Endothelial cell of umbilical vein (primary cell): ENCODE results near the gene CA5A. TPM values are rescaled to one million over a fixed set of nuclear protein-coding genes. Genes with fewer than 3 reads are reported as not detected.

ENCODE experiments used
- BruUV-seq: library from RNA; stranded (reverse); fragments of 400-500 nt; replicated peaks from 2 replicates; lab custom pipeline; 2021; lab: Mats Ljungman, UMichigan
- CTCF ChIA-PET: fragments of 300-600, 350-600 bp; sonication (Branson Sonifier 250); formaldehyde crosslinking; loops from one replicate; lab custom pipeline; 2021; ENCODE audit warnings: antibody characterized with exemption, inconsistent platforms; lab: Charles Lee
- POLR2A ChIA-PET: fragments of 300-600, 350-600 bp; sonication (Branson Sonifier 250); formaldehyde crosslinking; loops from one replicate; lab custom pipeline; 2021; ENCODE audit warnings: antibody characterized with exemption, inconsistent platforms; lab: Charles Lee
- DNase-seq: peaks from one replicate; pipeline ENCODE4 v3.0.0-alpha.2; 2011; ENCODE audit warnings: low read depth, low spot score
- FAIRE-seq: peaks from 2 replicates; lab custom pipeline; 2011; peaks lifted over from hg19 to GRCh38; lab: Jason Lieb, UNC
- H2AFZ ChIP-seq: 2 replicates; pipeline ENCODE4 v1.6.0; 2012; ENCODE audit warnings: low read depth, low read length, control low read depth, inconsistent platforms
- H3K27ac ChIP-seq: 2 replicates; pipeline ENCODE4 v1.5.1; 2011; ENCODE audit warnings: low read depth, mild to moderate bottlenecking, control low read depth, low read length, moderate library complexity; ENCODE audit not compliant: insufficient read depth
- H3K27me3 ChIP-seq, 2 experiments: 2 replicates each; pipeline versions ENCODE4 v1.6.0 to v1.6.1; 2011; ENCODE audit warnings: low read length in 2 of 2, mixed read lengths in 1 of 2; ENCODE audit not compliant: control insufficient read depth in 2 of 2, insufficient read depth in 2 of 2
- H3K36me3 ChIP-seq, 2 experiments: 2 replicates in 1 of 2; 3 replicates in 1 of 2; pipeline ENCODE4 v1.5.1; 2011; ENCODE audit warnings: low read length in 2 of 2, mild to moderate bottlenecking in 1 of 2, moderate library complexity in 1 of 2; ENCODE audit not compliant: control insufficient read depth in 2 of 2, insufficient read depth in 2 of 2; ENCODE audit errors: extremely low read depth in 1 of 2
- H3K4me1 ChIP-seq: 3 replicates; pipeline ENCODE4 v1.5.1; 2011; ENCODE audit warnings: mild to moderate bottlenecking, low read length; ENCODE audit not compliant: control insufficient read depth, insufficient read depth; ENCODE audit errors: extremely low read depth
- H3K4me2 ChIP-seq: 2 replicates; pipeline ENCODE4 v1.6.1; 2011; ENCODE audit warnings: low read length, control low read depth, mixed read lengths; ENCODE audit not compliant: insufficient read depth
- H3K4me3 ChIP-seq, 3 experiments: fragments of 200-600 bp in 1 of 3; sonication (generic), shearing (Covaris generic) in 1 of 3; replicated peaks in 1 of 3; 2 replicates each; pipeline ENCODE4 v1.5.1; 2011 to 2016; ENCODE audit warnings: control low read depth in 3 of 3, low read length in 3 of 3, mild to moderate bottlenecking in 2 of 3, inconsistent platforms in 1 of 3, low read depth in 1 of 3, moderate library complexity in 1 of 3; ENCODE audit not compliant: insufficient read depth in 1 of 3
- H3K79me2 ChIP-seq: 2 replicates; pipeline ENCODE4 v1.6.0; 2012; ENCODE audit warnings: low read length, inconsistent platforms; ENCODE audit not compliant: control insufficient read depth, insufficient read depth
- H3K9ac ChIP-seq: replicated peaks from 2 replicates; pipeline ENCODE3; 2011; ENCODE audit warnings: low read length, control low read depth; ENCODE audit not compliant: insufficient read depth; ENCODE audit errors: extremely low read depth
- H3K9me1 ChIP-seq: replicated peaks from 3 replicates; pipeline ENCODE4 v1.6.0; 2011; ENCODE audit warnings: mild to moderate bottlenecking, low read length; ENCODE audit not compliant: control insufficient read depth, insufficient read depth; ENCODE audit errors: extremely low read depth
- H3K9me3 ChIP-seq: replicated peaks from 2 replicates; pipeline ENCODE4 v1.5.1; 2012; ENCODE audit warnings: low read length, inconsistent platforms; ENCODE audit not compliant: control insufficient read depth, insufficient read depth
- H4K20me1 ChIP-seq: replicated peaks from 2 replicates; pipeline ENCODE3; 2011; ENCODE audit warnings: mild to moderate bottlenecking, low read length; ENCODE audit not compliant: control insufficient read depth, insufficient read depth; ENCODE audit errors: extremely low read depth
- CTCF ChIP-seq, 2 donors: IDR thresholded peaks; 1 replicate in 1 of 2; 2 replicates in 1 of 2; pipeline ENCODE4 v1.5.1; 2011; ENCODE audit warnings: low read length in 2 of 2, mild to moderate bottlenecking in 2 of 2, moderate library complexity in 2 of 2, control low read depth in 1 of 2, inconsistent platforms in 1 of 2, low read depth in 1 of 2; ENCODE audit not compliant: insufficient read depth in 1 of 2; ENCODE audit errors: extremely low read depth in 1 of 2
- EZH2 ChIP-seq: IDR thresholded peaks from 2 replicates; pipeline ENCODE4 v1.6.1; 2012; ENCODE audit warnings: borderline replicate concordance, low read depth, mild to moderate bottlenecking, moderate library complexity, low read length, inconsistent platforms; ENCODE audit not compliant: severe bottlenecking
- FOS ChIP-seq: IDR thresholded peaks from 2 replicates; pipeline ENCODE4 v1.6.1; 2011; ENCODE audit warnings: mild to moderate bottlenecking, low read length, moderate library complexity, borderline replicate concordance; ENCODE audit not compliant: insufficient read depth
- GATA2 ChIP-seq: IDR thresholded peaks from 2 replicates; pipeline ENCODE4 v1.7.0; 2011; ENCODE audit warnings: low read depth, mild to moderate bottlenecking, moderate library complexity, mixed read lengths, low read length; ENCODE audit not compliant: insufficient read length, insufficient read depth
- JUN ChIP-seq: IDR thresholded peaks from 2 replicates; pipeline ENCODE4 v1.6.1; 2011; ENCODE audit warnings: borderline replicate concordance, low read depth; ENCODE audit not compliant: insufficient read length, insufficient read depth
- MAX ChIP-seq: IDR thresholded peaks from 2 replicates; pipeline ENCODE4 v1.6.1; 2011; ENCODE audit not compliant: insufficient read depth, insufficient read length
- MYC ChIP-seq: IDR thresholded peaks from one replicate; pipeline ENCODE4 v1.6.1; 2011; ENCODE audit warnings: mild to moderate bottlenecking, low read depth, low read length
- POLR2A ChIP-seq: IDR thresholded peaks from 2 replicates; pipeline ENCODE4 v1.6.1; 2012; ENCODE audit warnings: low read depth, mild to moderate bottlenecking, control low read depth, low read length
- POLR2AphosphoS5 ChIP-seq: IDR thresholded peaks from 2 replicates; pipeline ENCODE4 v1.6.1; 2012; ENCODE audit warnings: low read depth, mild to moderate bottlenecking, control low read depth, low read length, moderate library complexity; ENCODE audit not compliant: insufficient read depth
- dilution Hi-C: fragments of 300-500 bp; cut with MboI; formaldehyde crosslinking; loops from one replicate; pipeline ENCODE4 v1.15.0; 2019; ENCODE audit warnings: low sequenced_read_pairs; ENCODE audit not compliant: extremely low pct_ligation_motif_present
- intact Hi-C: fragments of 100-400 bp; cut with micrococcal nuclease; formaldehyde crosslinking; loops from one replicate; pipeline ENCODE4 v1.10.0; 2022
- polyA plus RNA-seq, 4 experiments: library from polyadenylated mRNA; depleted of rRNA in 3 of 4; stranded (reverse) in 3 of 4; unstranded in 1 of 4; fragments of >200 nt; gene quantifications; 2 replicates each; pipeline versions ENCODE4 v1.2.1 to v1.2.3, GENCODE V29; 2011 to 2012; ENCODE audit warnings: missing spikeins in 1 of 4
- total RNA-seq: library from RNA; stranded (reverse); gene quantifications from 2 replicates; pipeline ENCODE4 v1.2.3, GENCODE V29; 2021

CA5A gene
- total and polyA plus RNA-seq, 2 donors (not counting 3 experiments of a cell fraction or from before 2014, with no cell fraction given) = not detected

- ChIA-PET POLR2A (no interaction called here), CTCF (no interaction called here)
- Histone ChIP-seq H3K4me3 (no peak overlapping the region), H3K36me3 (no peaks in the 10 kb centered on the region), H3K4me1 (no peaks in the 10 kb centered on the region), H2AFZ (no peak overlapping the region), H3K79me2 (peaks cover 2% of the 10 kb centered on the region), H3K9ac (no peak overlapping the region), H3K4me2 (no peak overlapping the region), H3K27ac (no peak overlapping the region), H3K27me3 (no peaks in the 10 kb centered on the region), H3K9me1 (no peaks in the 10 kb centered on the region), H4K20me1 (no peaks in the 10 kb centered on the region), H3K9me3 (no peaks in the 10 kb centered on the region)
- DNase-seq (no peak), FAIRE-seq (no peak)
- BruUV-seq = no TSS peak
- dilution Hi-C loops (no loop called here), intact Hi-C loops (no loop called here)
- TF ChIP-seq JUN (no peak), CTCF (IDR thresholded peaks at IDR 0.05; ENCODE audit: extremely low read depth in 1 of 2, insufficient read depth in 1 of 2, low read depth in 1 of 2, low read length in 2 of 2) (no peak), FOS (no peak), MAX (no peak), MYC (no peak), EZH2 (no peak), GATA2 (no peak), POLR2A (no peak), POLR2AphosphoS5 (no peak)
Observed at GRCh38 chr16:87946596-87947347, 10.4 kb upstream of the CA5A start.
